WTC11 (cell line): ENCODE measurements around the gene PER1. TPM values are rescaled to one million over a fixed set of nuclear protein-coding genes. Genes with fewer than 3 reads are reported as not detected.

Experiments
- ATAC-seq: fragments of 200-7000 bp; cut with Tn5 transposase; 2 replicates; pipeline ENCODE4 v1.10.0; 2021; ENCODE audit warnings: mild to moderate bottlenecking, moderate library complexity
- CTCF ChIA-PET: fragments of 300-600 bp; sonication (Branson Sonifier 250); formaldehyde crosslinking; loops from one replicate; lab custom pipeline; 2021; ENCODE audit warnings: antibody characterized with exemption; lab: Charles Lee
- POLR2A ChIA-PET: fragments of 350-600 bp; sonication (Branson Sonifier 250); formaldehyde crosslinking; loops from one replicate; lab custom pipeline; 2021; ENCODE audit warnings: antibody characterized with exemption; lab: Charles Lee
- DNase-seq: peaks from one replicate; pipeline ENCODE4 v3.0.0; 2021; ENCODE audit warnings: low spot score
- H3K27ac Mint-ChIP-seq: 2 replicates; pipeline ENCODE4 v1.8.0; 2021; ENCODE audit warnings: mixed read lengths
- H3K27me3 Mint-ChIP-seq: 2 replicates; pipeline ENCODE4 v1.8.0; 2021; ENCODE audit warnings: low read depth, mild to moderate bottlenecking, moderate library complexity, mixed read lengths
- H3K36me3 Mint-ChIP-seq: 2 replicates; pipeline ENCODE4 v1.8.0; 2021; ENCODE audit warnings: mixed read lengths
- H3K4me1 Mint-ChIP-seq: 2 replicates; pipeline ENCODE4 v1.8.0; 2022; ENCODE audit warnings: mixed read lengths
- H3K4me3 Mint-ChIP-seq: 2 replicates; pipeline ENCODE4 v1.8.0; 2021; ENCODE audit warnings: mild to moderate bottlenecking, moderate library complexity, mixed read lengths
- H3K9me3 Mint-ChIP-seq: 2 replicates; pipeline ENCODE4 v1.8.0; 2021; ENCODE audit warnings: mixed read lengths
- AR ChIP-seq: fragments of 250-450 bp; sonication (Bioruptor Pico); IDR thresholded peaks from 2 replicates; pipeline ENCODE4 v1.9.0; 2021; ENCODE audit warnings: mild to moderate bottlenecking
- CTCF ChIP-seq: fragments of 200-600 bp; IDR thresholded peaks from 2 replicates; pipeline ENCODE4 v1.8.0; 2022; ENCODE audit warnings: antibody characterized with exemption
- E2F5 ChIP-seq: sonication (generic); formaldehyde crosslinking; IDR thresholded peaks from 2 replicates; pipeline ENCODE4 v1.8.1; 2022; ENCODE audit warnings: mild to moderate bottlenecking, moderate library complexity, missing genetic modification reagents
- EMX1 ChIP-seq: fragments of 250-450 bp; sonication (Bioruptor Pico); IDR thresholded peaks from 2 replicates; pipeline ENCODE4 v1.8.0; 2021; ENCODE audit warnings: mild to moderate bottlenecking
- ETV6 ChIP-seq: sonication (generic); formaldehyde crosslinking; IDR thresholded peaks from 2 replicates; pipeline ENCODE4 v1.8.1; 2022; ENCODE audit warnings: mild to moderate bottlenecking, missing genetic modification reagents
- FOXJ3 ChIP-seq: sonication (generic); formaldehyde crosslinking; IDR thresholded peaks from 2 replicates; pipeline ENCODE4 v1.9.0; 2021; ENCODE audit warnings: missing genetic modification reagents, mild to moderate bottlenecking, borderline replicate concordance
- FOXP1 ChIP-seq: sonication (generic); formaldehyde crosslinking; IDR thresholded peaks from 2 replicates; pipeline ENCODE4 v1.8.0; 2022; ENCODE audit warnings: missing genetic modification reagents, mild to moderate bottlenecking, moderate library complexity, borderline replicate concordance
- GABPB1 ChIP-seq: sonication (generic); formaldehyde crosslinking; IDR thresholded peaks from 2 replicates; pipeline ENCODE4 v1.8.1; 2023; ENCODE audit warnings: mild to moderate bottlenecking, missing genetic modification reagents
- JUN ChIP-seq: sonication (generic); formaldehyde crosslinking; IDR thresholded peaks from 2 replicates; pipeline ENCODE4 v1.8.0; 2023; ENCODE audit warnings: mild to moderate bottlenecking, missing genetic modification reagents
- MAX ChIP-seq: sonication (generic); formaldehyde crosslinking; IDR thresholded peaks from 2 replicates; pipeline ENCODE4 v1.8.0; 2022; ENCODE audit warnings: mild to moderate bottlenecking, missing genetic modification reagents
- SP1 ChIP-seq: sonication (generic); formaldehyde crosslinking; conservative IDR thresholded peaks from 2 replicates; pipeline ENCODE4 v1.8.1; 2022; ENCODE audit warnings: missing genetic modification reagents
- TCF7 ChIP-seq: sonication (generic); formaldehyde crosslinking; IDR thresholded peaks from 2 replicates; pipeline ENCODE4 v1.8.0; 2022; ENCODE audit warnings: mild to moderate bottlenecking, low read depth, missing genetic modification reagents, moderate library complexity
- ZBTB21 ChIP-seq: sonication (generic); formaldehyde crosslinking; IDR thresholded peaks from 2 replicates; pipeline ENCODE4 v1.8.1; 2023; ENCODE audit warnings: mild to moderate bottlenecking, missing genetic modification reagents, borderline replicate concordance
- ZNF232 ChIP-seq: sonication (generic); formaldehyde crosslinking; IDR thresholded peaks from 2 replicates; pipeline ENCODE4 v1.8.0; 2022; ENCODE audit warnings: mild to moderate bottlenecking, missing genetic modification reagents
- ZNF396 ChIP-seq: fragments of 250-450 bp; sonication (Bioruptor Pico); IDR thresholded peaks from 2 replicates; pipeline ENCODE4 v1.8.0; 2021; ENCODE audit warnings: mild to moderate bottlenecking, moderate library complexity, borderline replicate concordance
- total RNA-seq: library from RNA; stranded (reverse); gene quantifications from 3 replicates; pipeline ENCODE4 v1.2.3, GENCODE V29; 2021
- TF ChIP-seq, protein P1 (sequence below): sonication (generic); formaldehyde crosslinking; conservative IDR thresholded peaks from 2 replicates; pipeline ENCODE4 v1.8.1; 2023; ENCODE audit warnings: mild to moderate bottlenecking, low read depth, missing genetic modification reagents, moderate library complexity
- TF ChIP-seq, protein P2 (sequence below): sonication (generic); formaldehyde crosslinking; IDR thresholded peaks from 2 replicates; pipeline ENCODE4 v1.8.0; 2022; ENCODE audit warnings: mild to moderate bottlenecking, missing genetic modification reagents
- TF ChIP-seq, protein P3 (sequence below): fragments of 250-450 bp; sonication (Bioruptor Pico); IDR thresholded peaks from 2 replicates; pipeline ENCODE4 v1.9.0; 2021; ENCODE audit warnings: mild to moderate bottlenecking

PER1 gene
- total RNA-seq, 1 experiment from 2014 or later, result 46.9 TPM

DNA sequence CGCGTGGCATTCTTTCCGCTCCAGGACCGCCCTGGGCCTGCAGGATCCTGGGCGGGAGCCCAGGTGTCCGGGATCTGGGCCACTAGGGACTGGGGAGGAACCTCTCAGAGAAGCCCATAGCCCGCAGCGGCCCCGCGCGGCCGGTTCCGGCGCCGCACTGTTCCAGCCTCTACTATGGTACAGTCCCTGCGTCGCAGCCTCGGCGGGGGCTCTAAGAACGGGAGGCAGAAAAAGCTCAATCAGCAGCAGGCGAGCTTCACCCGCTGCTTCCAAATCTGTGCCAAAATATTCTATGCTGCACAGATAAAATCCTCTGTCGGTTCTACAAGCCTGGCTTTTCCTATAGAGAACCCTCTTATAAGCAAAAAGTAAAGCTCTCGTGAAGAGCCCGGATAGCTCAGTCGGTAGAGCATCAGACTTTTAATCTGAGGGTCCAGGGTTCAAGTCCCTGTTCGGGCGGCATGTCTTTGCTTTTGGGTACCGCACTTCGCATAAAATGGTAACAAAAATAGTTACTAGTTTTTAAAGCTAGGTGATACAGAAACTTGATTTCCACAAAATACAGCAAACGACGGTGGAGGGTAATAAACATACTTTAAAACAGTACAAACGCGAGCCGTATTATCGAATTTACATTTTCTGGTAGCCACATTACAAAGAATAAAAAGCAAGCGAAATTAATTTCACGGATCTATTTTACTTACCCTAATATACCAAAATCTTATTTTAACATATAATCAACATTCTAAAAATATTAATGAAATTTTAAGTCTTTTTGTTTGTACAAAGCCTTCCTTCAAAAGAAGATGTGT lies 33.2 kb downstream of the PER1 start (continued):
- TF ChIP-seq CTCF (peak; percentile 41; the same call in 1 of the 2 replicates), ETV6 (CRISPR knock-in tag) (no peak)

DNA sequence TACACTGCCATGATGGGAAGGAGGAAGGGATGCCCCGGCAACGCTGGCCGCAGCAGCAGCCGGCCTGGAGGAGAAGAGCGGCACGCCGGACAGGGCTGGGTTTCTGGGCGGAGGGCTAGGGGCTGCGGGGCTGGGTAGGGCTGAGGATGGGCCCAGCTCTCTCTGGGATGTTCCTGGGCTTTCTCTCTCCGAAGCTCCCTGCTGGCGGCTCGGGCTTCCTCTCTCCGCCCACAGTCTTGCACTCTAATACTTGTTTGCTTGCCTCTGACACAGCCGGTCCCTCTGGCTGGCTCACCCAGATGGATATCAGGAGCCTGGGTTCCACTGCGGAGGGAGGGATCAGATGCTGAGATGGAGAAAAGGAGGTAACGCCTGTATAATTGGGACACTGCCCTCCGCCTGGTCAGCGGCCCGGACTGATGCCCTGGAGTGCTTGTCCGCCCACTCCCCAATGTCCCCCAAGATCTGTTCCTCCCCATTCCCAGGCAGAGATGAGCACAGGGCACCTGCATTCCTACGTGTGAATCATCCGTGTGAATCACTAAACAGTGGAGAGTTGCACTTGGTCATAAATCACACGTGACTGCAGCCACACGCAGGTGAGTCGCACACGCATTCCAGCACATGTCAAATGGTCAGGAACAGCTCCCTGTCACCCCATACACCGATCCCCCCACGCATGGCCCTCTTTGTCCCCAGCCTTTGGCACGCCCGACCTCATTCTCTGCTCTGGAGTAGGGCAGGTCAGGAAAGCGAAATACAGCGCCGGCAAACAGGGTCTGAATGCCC lies 34.0 kb downstream of the PER1 start, which contains the start of gene ALOXE3:
TSS of gene ALOXE3 (minus strand) at position 535 of the 789 bp plus-strand sequence. CDS start at position 11, 524 bp downstream.
- TF ChIP-seq E2F5 (CRISPR knock-in tag), result 0 out of 2 replicates have a peak, but pooled peaks have one; percentile 37
- peak; percentile 47; the same call in 1 of the 2 replicates for TF ChIP-seq MAX (CRISPR knock-in tag)
- TF ChIP-seq ZBTB21, result 0 out of 2 replicates have a peak, but pooled peaks have one; percentile 14
- TF ChIP-seq FOXJ3 (CRISPR knock-in tag), result no peak
- TF ChIP-seq SP1, result 0 out of 2 replicates have a peak, but pooled peaks have one; percentile 22
- 0 out of 2 replicates have a peak, but pooled peaks have one; percentile 19 for TF ChIP-seq FOXP1 (CRISPR knock-in tag)
- TF ChIP-seq, protein P1, sequence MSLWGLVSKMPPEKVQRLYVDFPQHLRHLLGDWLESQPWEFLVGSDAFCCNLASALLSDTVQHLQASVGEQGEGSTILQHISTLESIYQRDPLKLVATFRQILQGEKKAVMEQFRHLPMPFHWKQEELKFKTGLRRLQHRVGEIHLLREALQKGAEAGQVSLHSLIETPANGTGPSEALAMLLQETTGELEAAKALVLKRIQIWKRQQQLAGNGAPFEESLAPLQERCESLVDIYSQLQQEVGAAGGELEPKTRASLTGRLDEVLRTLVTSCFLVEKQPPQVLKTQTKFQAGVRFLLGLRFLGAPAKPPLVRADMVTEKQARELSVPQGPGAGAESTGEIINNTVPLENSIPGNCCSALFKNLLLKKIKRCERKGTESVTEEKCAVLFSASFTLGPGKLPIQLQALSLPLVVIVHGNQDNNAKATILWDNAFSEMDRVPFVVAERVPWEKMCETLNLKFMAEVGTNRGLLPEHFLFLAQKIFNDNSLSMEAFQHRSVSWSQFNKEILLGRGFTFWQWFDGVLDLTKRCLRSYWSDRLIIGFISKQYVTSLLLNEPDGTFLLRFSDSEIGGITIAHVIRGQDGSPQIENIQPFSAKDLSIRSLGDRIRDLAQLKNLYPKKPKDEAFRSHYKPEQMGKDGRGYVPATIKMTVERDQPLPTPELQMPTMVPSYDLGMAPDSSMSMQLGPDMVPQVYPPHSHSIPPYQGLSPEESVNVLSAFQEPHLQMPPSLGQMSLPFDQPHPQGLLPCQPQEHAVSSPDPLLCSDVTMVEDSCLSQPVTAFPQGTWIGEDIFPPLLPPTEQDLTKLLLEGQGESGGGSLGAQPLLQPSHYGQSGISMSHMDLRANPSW (CRISPR knock-in tag), result no peak
- TF ChIP-seq TCF7 (CRISPR knock-in tag), result no peak
- no peak for TF ChIP-seq ZNF232 (CRISPR knock-in tag)
- TF ChIP-seq, all 79 proteins: peak for 5
- ChIA-PET CTCF (interaction anchor here (0.6 to 9.8 kb wide), 33 partner anchors 9 to 388 kb away, joined by 3 to 118 read pairs (median 6); partner anchors contain the start of genes AURKB, CYB5D1, KCNAB3 and KRABD2), POLR2A (no interaction called here)
- Mint-ChIP-seq H3K9me3 (no peaks in the 10 kb centered on the region), H3K4me3 (peak within 1 kb of the TSS; percentile 85), H3K36me3 (no peaks in the 10 kb centered on the region), H3K27me3 (peaks cover 73% of the 10 kb centered on the region), H3K4me1 (peaks cover 3% of the 10 kb centered on the region), H3K27ac (0 out of 2 replicates have a peak within 1 kb of the TSS, but pooled peaks have one; percentile 69)
- ATAC-seq (peak; percentile 0; the same call in 1 of the 2 replicates), DNase-seq (peak; percentile 42)

- Mint-ChIP-seq H3K4me3 (peak overlapping the region; percentile 85), H3K9me3 (no peaks in the 10 kb centered on the region), H3K4me1 (peaks cover 3% of the 10 kb centered on the region; the same call in 1 of the 2 replicates), H3K27ac (no peak overlapping the region), H3K36me3 (no peaks in the 10 kb centered on the region), H3K27me3 (peaks cover 73% of the 10 kb centered on the region)
- POLR2A ChIA-PET, result no interaction called here
- DNase-seq (no peak), ATAC-seq (no peak)
- CTCF ChIA-PET, result interaction anchor here (0.7 to 9.8 kb wide), 17 partner anchors 8 to 127 kb away, joined by 3 to 118 read pairs (median 11); no protein-coding TSS in a partner anchor
- TF ChIP-seq ZNF396 (CRISPR knock-in tag), result no peak
- no peak for TF ChIP-seq JUN
- TF ChIP-seq EMX1 (CRISPR knock-in tag), result no peak
- TF ChIP-seq AR, result no peak
- no peak; the same call in 1 of the 2 replicates for TF ChIP-seq MAX (CRISPR knock-in tag)
- TF ChIP-seq GABPB1 (CRISPR knock-in tag), result no peak
- TF ChIP-seq, protein P2, sequence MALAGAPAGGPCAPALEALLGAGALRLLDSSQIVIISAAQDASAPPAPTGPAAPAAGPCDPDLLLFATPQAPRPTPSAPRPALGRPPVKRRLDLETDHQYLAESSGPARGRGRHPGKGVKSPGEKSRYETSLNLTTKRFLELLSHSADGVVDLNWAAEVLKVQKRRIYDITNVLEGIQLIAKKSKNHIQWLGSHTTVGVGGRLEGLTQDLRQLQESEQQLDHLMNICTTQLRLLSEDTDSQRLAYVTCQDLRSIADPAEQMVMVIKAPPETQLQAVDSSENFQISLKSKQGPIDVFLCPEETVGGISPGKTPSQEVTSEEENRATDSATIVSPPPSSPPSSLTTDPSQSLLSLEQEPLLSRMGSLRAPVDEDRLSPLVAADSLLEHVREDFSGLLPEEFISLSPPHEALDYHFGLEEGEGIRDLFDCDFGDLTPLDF, result no peak
- TF ChIP-seq, protein P3, sequence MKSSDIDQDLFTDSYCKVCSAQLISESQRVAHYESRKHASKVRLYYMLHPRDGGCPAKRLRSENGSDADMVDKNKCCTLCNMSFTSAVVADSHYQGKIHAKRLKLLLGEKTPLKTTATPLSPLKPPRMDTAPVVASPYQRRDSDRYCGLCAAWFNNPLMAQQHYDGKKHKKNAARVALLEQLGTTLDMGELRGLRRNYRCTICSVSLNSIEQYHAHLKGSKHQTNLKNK, result no peak
These were observed 34.7 kb downstream of the PER1 start for GRCh38 chr17:8117367-8117979.
